OCI-LY3 (cell line): ENCODE measurements around the gene ANKRD6.

ENCODE experiments used
- H2AFZ ChIP-seq: fragments of 200-600, 300-600 bp; shearing (Covaris generic); 2 replicates; pipeline ENCODE4 v1.6.0; 2014; ENCODE audit warnings: antibody characterized with exemption, low read depth, low read length
- H3K27ac ChIP-seq: fragments of 200-600, 300-600 bp; sonication (generic); 2 replicates; pipeline ENCODE4 v1.5.1; 2014; ENCODE audit warnings: mild to moderate bottlenecking, low read length, moderate library complexity, mixed read lengths
- H3K27me3 ChIP-seq: fragments of 200-600, 300-600 bp; sonication (generic); 2 replicates; pipeline ENCODE4 v1.6.1; 2014; ENCODE audit warnings: low read depth, low read length, mixed read lengths
- H3K36me3 ChIP-seq: fragments of 200-600, 300-600 bp; sonication (generic); replicated peaks from 2 replicates; pipeline ENCODE3; 2014; ENCODE audit warnings: low read depth, low read length, mixed read lengths
- H3K4me1 ChIP-seq: fragments of 300-600, 200-600 bp; sonication (generic); 2 replicates; pipeline ENCODE4 v1.6.1; 2014; ENCODE audit warnings: low read length, mixed read lengths
- H3K4me2 ChIP-seq: fragments of 200-600, 300-600 bp; sonication (generic); 2 replicates; pipeline ENCODE4 v1.6.1; 2014; ENCODE audit warnings: low read length, mixed read lengths
- H3K4me3 ChIP-seq: fragments of 300-600, 200-600 bp; sonication (generic); 2 replicates; pipeline ENCODE4 v1.5.1; 2014; ENCODE audit warnings: antibody characterized with exemption, mild to moderate bottlenecking, low read length, moderate library complexity
- H3K79me2 ChIP-seq: fragments of 300-600, 200-600 bp; shearing (Covaris generic); 2 replicates; pipeline ENCODE4 v1.6.1; 2014; ENCODE audit warnings: mild to moderate bottlenecking, low read length, mixed read lengths
- H3K9ac ChIP-seq: fragments of 300-600, 200-600 bp; shearing (Covaris generic); 2 replicates; pipeline ENCODE4 v1.6.0; 2014; ENCODE audit warnings: mild to moderate bottlenecking, low read length, moderate library complexity
- H3K9me3 ChIP-seq: fragments of 200-600, 300-600 bp; shearing (Covaris generic); 2 replicates; pipeline ENCODE4 v1.6.1; 2014; ENCODE audit warnings: low read length, mixed read lengths; ENCODE audit not compliant: insufficient read depth
- H4K20me1 ChIP-seq: fragments of 200-600, 300-600 bp; sonication (generic); 2 replicates; pipeline ENCODE4 v1.6.1; 2016; ENCODE audit warnings: low read length, mixed read lengths; ENCODE audit not compliant: insufficient read depth
- EZH2phosphoT487 ChIP-seq: fragments of 200-600 bp; shearing (Covaris generic); IDR thresholded peaks from 2 replicates; pipeline ENCODE4 v1.6.1; 2018; ENCODE audit warnings: antibody characterized with exemption, mixed run types, low read depth
- TF ChIP-seq, protein P1 (sequence below): fragments of 200-600, 300-600 bp; sonication (generic); IDR thresholded peaks from 2 replicates; pipeline ENCODE4 v1.5.1; 2014; ENCODE audit warnings: antibody characterized with exemption, low read length, low read depth

Gene ANKRD6

DNA sequence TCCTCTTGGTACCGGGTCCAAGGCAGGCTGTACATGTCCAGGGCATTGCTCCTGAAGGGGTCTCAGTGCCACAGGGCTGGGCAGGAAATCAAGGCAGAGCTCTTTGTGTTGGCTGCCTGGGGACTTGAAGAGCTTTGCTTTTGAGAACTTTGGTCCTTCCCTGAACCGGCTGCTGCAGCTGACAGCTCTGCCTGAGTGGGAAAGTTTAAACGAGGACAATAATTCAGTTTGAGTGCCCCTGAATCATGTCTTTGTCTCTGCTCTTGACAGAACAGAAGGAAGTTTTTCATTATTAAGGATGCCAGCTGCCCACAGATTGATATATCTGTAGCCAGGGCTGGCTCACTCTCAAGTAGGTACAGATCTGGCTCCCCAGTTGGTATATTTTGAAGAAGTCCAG lies 56.1 kb downstream of the ANKRD6 start:
- H3K27me3 ChIP-seq, result 0 out of 2 replicates have a peak, but pooled peaks cover 4% of the 10 kb centered on the region
- no peak overlapping the region for H3K4me3 ChIP-seq
- H3K27ac ChIP-seq, result no peak overlapping the region
- no peaks in the 10 kb centered on the region for H3K9me3 ChIP-seq
- H3K4me1 ChIP-seq, result no peaks in the 10 kb centered on the region
- H3K9ac ChIP-seq, result no peak overlapping the region
- H3K4me2 ChIP-seq, result no peak overlapping the region
- H4K20me1 ChIP-seq, result no peaks in the 10 kb centered on the region
- H3K79me2 ChIP-seq, result no peaks in the 10 kb centered on the region
- TF ChIP-seq EZH2phosphoT487, result no peak
- TF ChIP-seq, protein P1, sequence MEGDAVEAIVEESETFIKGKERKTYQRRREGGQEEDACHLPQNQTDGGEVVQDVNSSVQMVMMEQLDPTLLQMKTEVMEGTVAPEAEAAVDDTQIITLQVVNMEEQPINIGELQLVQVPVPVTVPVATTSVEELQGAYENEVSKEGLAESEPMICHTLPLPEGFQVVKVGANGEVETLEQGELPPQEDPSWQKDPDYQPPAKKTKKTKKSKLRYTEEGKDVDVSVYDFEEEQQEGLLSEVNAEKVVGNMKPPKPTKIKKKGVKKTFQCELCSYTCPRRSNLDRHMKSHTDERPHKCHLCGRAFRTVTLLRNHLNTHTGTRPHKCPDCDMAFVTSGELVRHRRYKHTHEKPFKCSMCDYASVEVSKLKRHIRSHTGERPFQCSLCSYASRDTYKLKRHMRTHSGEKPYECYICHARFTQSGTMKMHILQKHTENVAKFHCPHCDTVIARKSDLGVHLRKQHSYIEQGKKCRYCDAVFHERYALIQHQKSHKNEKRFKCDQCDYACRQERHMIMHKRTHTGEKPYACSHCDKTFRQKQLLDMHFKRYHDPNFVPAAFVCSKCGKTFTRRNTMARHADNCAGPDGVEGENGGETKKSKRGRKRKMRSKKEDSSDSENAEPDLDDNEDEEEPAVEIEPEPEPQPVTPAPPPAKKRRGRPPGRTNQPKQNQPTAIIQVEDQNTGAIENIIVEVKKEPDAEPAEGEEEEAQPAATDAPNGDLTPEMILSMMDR, result no peak
- no peaks in the 10 kb centered on the region for H3K36me3 ChIP-seq
- H2AFZ ChIP-seq, result no peak overlapping the region

DNA sequence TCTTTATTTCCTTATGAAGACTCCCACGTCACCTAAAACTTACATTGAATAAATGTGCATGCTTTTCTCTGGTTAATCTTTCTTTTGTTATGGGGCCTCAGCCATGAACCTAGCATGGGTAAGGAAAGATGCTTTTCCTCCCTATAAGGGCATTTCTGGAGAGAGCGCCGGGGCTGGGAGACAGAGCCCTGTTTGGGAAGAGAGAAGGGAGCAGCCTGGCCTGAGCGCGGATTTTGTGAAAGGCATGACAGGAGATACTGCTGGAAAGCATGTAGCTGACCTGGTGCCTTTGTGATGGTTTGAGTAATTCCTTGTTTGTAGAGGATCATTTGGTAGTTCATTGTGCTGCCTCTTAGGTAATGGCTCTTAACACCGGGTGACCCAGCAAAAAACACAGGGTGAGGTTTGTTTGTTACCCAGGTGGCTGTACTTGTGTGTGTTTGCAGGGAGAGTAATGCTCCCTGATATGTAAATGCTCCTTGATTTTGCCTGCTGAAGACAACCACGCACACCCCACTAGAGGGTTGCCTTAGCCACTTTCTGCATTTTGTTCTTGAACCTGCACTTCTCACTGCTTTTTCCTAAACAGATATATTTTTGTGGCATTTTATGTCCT lies 59.2 kb downstream of the ANKRD6 start:
- no peak overlapping the region for H3K27ac ChIP-seq
- no peak for TF ChIP-seq EZH2phosphoT487
- TF ChIP-seq, protein P1, result no peak
- H3K79me2 ChIP-seq, result no peaks in the 10 kb centered on the region
- no peak overlapping the region for H2AFZ ChIP-seq
- no peaks in the 10 kb centered on the region for H3K36me3 ChIP-seq
- no peak overlapping the region for H3K4me2 ChIP-seq
- H3K4me1 ChIP-seq, result no peaks in the 10 kb centered on the region
- H3K27me3 ChIP-seq, result no peaks in the 10 kb centered on the region
- H3K9me3 ChIP-seq, result no peaks in the 10 kb centered on the region
- H3K4me3 ChIP-seq, result no peak overlapping the region
- no peak overlapping the region for H3K9ac ChIP-seq
- H4K20me1 ChIP-seq, result no peaks in the 10 kb centered on the region

DNA sequence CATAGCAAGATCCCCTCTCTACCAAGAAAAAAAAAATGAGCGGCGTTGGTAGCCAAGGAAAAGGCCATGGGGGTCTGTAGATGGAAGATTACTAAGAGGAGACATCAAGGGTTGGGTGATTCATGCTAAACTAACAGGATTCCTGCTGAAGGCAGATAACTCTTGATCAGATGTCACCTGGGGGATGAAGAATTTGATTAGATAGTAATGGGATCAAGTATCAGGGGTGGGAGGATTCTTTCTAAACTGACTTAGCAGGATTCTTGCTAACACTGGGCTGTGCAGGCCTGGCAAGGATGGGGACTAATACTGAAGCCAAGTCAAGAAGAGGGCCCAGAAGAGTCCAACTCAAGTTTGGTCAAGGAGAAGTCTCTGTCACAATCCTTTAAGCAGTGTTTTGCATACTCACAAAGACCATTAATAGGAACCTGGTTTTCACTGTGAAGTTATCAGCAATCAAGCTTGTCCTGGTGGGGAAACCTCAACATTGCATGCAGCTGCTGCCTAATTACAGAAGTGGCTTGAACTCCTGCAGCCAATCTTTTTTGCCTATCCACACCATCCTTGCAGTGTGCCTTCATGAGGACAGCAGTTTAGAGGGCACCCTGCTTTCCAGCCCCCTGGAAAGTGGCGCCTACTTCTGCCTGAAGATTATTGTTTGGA lies 61.3 kb downstream of the ANKRD6 start:
- Histone ChIP-seq H3K4me3 (no peak overlapping the region), H3K36me3 (no peaks in the 10 kb centered on the region), H3K27me3 (no peaks in the 10 kb centered on the region), H3K9me3 (no peaks in the 10 kb centered on the region), H3K27ac (no peak overlapping the region), H3K4me2 (no peak overlapping the region), H3K9ac (no peak overlapping the region), H4K20me1 (no peaks in the 10 kb centered on the region), H2AFZ (no peak overlapping the region), H3K4me1 (no peaks in the 10 kb centered on the region), H3K79me2 (no peaks in the 10 kb centered on the region)
- no peak for TF ChIP-seq EZH2phosphoT487
- TF ChIP-seq, protein P1, result no peak

DNA sequence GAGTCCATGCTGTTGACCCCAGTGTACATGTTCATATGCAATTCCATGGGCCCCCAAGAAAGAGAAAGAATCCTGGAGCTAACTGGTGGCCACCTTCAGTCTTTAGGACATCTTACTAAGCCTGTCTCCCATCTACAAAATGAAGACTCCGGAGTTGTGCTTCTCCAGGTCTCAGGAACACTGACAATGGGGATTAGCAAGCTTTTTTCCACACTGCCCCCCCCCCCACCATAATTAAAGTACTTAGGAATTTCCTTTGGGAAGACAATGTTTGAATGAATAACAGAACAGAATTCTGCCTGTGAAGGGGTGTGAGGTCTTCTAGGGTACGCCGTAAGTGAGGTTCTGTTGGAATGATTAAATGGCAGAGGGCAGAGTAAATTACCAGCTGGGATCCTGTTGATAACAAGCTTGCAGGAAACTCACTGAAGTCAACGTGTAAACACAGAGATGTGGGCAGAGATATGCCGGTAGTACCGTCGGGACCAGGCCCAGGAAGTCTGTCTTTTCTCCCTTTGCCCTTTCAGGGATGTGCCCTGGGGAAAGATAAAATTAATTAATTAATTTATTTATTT lies 63.1 kb downstream of the ANKRD6 start:
- Histone ChIP-seq H3K9ac (no peak overlapping the region), H3K27me3 (no peaks in the 10 kb centered on the region), H4K20me1 (no peaks in the 10 kb centered on the region), H3K79me2 (no peaks in the 10 kb centered on the region), H3K27ac (no peak overlapping the region), H3K4me2 (no peak overlapping the region), H2AFZ (no peak overlapping the region), H3K36me3 (no peaks in the 10 kb centered on the region), H3K4me3 (no peak overlapping the region), H3K4me1 (no peaks in the 10 kb centered on the region), H3K9me3 (no peaks in the 10 kb centered on the region)
- TF ChIP-seq EZH2phosphoT487, result no peak
- TF ChIP-seq, protein P1, result no peak
